GM12801 (cell line): ENCODE data around the gene RAD51B.

Source experiments
- TF ChIP-seq, protein P1 (sequence below): IDR thresholded peaks from one replicate; pipeline ENCODE4 v1.5.1; 2011; ENCODE audit warnings: control low read depth; ENCODE audit not compliant: insufficient read length; ENCODE audit errors: extremely low read depth

The RAD51B gene

DNA sequence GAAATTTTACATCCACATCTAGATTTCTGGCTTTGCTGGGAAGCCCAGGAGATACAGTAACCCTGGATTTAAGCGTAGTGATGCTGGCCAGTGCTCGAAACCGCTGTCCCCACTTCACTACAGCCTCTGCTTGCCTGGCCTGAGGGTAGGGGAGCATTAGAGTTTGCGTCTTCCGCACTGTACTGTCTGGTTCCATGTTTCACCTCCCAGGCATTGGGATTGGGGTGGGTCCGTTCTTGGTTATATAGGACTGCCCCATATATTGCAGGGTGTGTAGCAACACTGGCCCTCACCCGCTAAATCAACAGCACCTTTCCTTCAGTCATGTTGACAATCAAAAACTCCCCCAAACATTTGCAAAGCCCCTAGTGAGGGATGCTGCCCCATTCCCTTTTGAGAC, 732.5 kb downstream of the RAD51B start:
- TF ChIP-seq, protein P1, sequence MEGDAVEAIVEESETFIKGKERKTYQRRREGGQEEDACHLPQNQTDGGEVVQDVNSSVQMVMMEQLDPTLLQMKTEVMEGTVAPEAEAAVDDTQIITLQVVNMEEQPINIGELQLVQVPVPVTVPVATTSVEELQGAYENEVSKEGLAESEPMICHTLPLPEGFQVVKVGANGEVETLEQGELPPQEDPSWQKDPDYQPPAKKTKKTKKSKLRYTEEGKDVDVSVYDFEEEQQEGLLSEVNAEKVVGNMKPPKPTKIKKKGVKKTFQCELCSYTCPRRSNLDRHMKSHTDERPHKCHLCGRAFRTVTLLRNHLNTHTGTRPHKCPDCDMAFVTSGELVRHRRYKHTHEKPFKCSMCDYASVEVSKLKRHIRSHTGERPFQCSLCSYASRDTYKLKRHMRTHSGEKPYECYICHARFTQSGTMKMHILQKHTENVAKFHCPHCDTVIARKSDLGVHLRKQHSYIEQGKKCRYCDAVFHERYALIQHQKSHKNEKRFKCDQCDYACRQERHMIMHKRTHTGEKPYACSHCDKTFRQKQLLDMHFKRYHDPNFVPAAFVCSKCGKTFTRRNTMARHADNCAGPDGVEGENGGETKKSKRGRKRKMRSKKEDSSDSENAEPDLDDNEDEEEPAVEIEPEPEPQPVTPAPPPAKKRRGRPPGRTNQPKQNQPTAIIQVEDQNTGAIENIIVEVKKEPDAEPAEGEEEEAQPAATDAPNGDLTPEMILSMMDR, result no peak

DNA sequence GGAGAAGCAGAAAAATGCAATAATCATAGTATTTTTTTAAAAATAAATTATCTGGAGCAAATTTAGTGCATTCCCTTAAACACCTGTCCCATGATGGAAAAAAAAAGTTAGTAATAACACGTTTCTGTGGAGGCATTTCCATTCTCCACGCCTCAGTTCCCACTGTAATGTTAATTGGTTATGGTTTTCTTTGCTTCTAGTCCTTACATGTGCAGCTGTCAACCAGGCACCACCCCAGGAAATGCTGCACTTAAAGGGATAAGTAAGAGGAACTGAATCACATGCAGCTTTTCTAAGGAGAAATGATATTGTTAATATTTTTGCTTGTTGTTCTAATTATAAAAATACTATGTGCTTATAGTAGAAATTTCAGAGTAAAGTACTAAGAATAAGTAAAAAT, 733.0 kb downstream of the RAD51B start:
- TF ChIP-seq, protein P1, result no peak

DNA sequence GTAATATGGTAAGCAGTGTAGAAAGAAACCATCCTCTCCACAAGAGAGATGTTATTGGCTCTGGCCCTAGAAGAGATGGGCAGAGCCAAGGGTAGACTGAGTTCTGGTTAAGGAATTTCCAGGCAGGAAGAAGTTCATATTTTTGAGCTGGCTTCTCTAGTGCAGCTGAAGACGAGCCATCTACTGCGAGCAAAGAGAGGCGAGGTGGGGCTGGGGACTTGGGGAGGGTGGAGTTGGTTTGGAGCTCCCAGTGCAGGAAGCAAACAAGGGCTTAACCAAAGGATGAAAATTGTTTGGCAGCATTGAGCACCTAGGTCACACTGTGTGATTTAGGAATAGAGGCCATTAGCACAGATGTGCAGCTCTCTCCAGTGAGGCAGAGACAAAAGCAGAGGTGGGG, 733.7 kb downstream of the RAD51B start:
- TF ChIP-seq, protein P1, result no peak

DNA sequence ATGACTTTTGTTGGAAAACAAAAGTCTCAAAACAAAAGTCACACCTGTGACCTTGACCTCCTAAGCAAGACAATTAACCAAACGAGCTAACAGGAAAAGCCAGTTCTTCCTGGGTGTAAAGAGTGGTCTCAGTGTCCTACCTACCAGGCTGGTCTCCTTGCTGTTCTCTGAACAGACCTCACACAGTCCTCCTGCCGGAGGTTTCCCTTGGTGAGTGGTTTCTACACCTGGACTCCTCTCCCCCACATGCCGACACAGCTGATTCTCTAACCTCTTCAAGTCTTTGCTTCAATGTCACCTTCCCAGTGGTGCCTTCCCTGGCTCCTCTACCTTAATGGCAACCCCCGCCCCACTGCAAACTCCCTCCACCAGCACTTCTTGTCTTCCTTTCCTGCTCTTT, 734.7 kb downstream of the RAD51B start:
- TF ChIP-seq, protein P1, result no peak

DNA sequence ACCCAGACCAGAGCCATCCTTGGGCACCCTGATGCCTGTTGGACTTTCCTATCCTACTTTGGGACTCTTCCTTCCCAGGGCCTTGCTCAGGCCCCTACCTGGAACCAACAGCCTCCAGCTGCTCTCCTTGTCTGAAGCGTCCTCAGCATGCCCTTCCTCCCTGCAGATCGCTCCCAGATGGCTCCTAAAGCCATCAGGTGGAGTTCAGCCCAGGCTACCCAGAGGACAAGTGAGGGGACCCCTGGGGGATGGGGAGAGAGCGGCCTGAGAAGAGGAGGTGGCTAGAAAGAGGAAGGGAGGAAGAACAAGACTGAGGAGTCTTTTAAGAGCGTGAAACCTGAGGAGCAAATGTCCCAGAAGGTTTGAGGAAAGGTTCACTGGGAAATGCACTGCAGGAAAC, 736.7 kb downstream of the RAD51B start:
- TF ChIP-seq, protein P1, result no peak

DNA sequence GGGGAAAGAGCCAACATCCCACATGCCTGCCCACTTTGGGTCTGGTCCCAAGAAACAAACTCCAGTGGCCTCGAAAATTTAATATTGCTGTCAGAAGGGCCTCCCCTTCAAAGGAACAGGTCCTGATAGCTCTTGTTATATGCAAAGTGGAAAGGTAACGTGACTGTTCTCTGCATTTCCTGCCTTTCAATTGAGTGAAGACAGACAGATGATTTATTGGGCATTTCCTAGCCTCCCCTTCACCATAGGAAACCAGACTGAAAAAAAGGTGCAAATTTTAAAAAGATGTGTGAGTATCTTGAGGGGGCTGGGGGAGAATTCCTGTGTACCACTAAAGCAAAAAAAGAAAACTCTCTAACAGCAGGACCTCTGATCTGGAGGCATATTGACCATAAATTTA, 738.1 kb downstream of the RAD51B start:
- TF ChIP-seq, protein P1, result no peak

DNA sequence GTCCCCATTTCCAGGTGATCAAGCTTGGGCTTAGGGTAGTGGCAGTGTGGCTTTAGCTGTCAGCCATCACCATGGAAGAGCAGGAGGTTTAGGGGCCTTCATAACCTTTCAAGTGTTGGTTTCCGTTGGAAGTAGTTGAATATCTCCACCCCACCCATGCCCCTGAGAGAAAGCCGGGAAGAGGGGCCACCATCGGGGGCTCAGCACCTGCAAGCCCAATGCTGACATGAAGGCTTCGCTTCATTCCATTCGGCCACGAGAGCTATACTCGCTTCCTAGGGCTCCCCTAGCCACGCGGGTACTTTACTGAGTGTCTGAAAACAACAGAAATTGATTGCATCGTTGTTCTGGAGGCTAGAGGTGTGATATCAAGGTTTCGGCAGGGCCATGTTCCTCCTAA, 738.5 kb downstream of the RAD51B start:
- TF ChIP-seq, protein P1, result no peak

DNA sequence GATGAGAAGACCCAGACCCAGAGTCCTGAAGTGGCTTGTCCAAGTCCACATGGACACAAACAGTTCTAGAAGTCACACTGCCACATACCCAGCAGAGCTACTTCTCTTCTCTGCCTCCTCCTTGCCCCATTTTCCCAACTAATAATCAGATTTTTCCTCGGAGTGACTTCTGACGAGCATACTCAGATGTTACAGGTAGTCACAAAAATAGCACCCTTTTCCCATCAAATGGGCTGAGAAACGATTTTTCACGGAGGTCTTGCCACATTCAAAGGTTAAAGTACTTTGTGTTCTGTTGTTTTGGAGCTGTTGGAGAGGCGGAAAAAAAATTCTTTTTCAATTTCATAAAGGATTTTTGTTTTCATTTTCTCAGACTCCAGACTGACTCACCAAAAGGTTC, 740.4 kb downstream of the RAD51B start:
- TF ChIP-seq, protein P1, result no peak
